COLO829 (cell line): ENCODE measurements around the gene CERK.
A peak's percentile ranks its signal among the peaks of the same experiment; 100 is the strongest.

ENCODE experiments used
- DNase-seq: peaks from one replicate; pipeline ENCODE4 v3.0.0; 2012; ENCODE audit warnings: low spot score

CERK gene

GRCh38 chr22:46699091-46699490, 39.0 kb downstream of the CERK start:
- no peak for DNase-seq

DNA sequence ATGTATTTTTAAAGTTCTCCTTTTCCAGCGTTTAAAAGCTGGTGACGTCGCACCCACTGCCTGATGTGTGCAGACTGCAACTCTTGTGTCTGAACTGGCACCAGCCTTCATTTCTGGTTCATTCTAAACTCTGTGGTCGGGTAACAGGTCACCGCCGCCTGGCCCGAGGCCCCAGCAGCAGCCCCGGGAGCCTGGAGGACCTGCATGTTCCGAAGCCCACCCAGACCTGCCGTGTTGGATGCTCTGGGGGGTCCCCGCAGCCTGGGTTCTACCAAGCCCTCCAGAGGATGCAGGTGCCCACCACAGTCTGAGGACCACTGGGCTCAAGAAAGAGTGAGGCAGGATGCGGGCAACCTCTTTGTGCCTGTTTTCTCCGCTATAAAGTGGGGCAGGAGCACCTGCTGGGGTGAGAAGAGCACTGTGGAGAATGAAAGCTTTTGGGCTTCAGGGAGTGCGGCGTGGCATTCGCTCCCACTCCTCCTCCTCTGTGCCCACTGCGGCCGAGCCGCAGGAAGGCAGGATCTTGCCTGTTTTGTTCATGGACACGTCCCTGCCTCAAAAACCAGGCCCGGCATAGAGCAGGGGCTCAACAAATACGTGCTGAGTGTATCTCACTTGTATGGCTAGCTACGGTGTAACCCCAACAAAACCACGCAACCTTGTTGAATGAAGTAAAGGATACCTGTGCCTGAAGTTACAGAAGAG, 40.1 kb downstream of the CERK start:
- DNase-seq: no peak

GRCh38 chr22:46696614-46697013, 41.4 kb downstream of the CERK start:
- DNase-seq: no peak

DNA sequence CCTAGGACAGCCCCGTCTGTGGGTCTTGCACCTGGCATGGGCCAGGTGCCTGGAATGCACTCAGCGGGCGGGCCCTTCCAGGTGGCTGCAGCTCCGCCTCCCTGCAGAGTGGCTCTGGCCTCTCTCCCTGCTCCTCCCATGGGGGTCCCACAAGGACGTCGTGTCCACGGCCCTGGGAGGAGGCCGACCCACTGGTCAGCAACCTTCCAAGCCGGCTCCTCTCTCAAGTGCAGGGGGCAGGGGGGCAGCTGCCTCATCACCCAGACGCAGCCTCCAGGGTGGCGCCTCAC, 41.9 kb downstream of the CERK start:
- no peak for DNase-seq

GRCh38 chr22:46695346-46696228, 42.5 kb downstream of the CERK start:
- no peak for DNase-seq

DNA sequence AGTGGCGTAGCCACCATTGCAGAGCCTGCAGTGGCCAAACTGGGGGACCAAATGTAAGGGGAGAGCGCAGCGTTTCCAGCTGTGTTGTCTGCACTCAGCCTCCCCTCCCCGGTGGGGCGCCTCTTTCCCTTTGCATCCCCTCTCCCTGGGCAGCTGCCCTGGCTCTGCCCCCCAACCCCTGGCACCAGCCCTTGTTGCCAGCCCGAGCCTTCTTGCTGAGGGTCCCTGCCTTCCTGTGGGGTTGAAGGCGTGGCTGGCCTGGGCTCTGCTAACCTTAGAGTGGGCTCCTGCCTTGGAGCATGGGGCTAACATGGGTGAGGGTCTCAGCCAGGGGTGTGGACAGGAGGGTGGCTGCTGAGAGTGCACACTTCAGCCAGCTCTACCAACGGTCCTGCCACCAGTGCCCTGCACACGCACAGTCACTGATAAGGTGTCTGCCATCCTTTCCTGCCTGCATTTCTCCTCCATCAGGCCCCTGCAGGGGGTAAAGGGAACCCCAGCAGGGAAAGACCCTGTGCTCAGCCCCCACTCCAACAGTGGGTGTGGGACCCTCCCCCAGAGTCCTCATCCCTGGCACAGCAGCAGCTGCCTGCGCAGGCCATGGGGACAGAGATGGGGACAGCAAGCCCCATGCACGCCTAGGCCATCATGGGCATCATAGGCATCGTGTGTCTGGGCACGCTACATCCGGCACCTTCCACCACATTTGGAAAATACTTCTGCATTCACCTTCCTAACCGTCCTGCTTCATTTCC, 43.5 kb downstream of the CERK start:
- no peak for DNase-seq

DNA sequence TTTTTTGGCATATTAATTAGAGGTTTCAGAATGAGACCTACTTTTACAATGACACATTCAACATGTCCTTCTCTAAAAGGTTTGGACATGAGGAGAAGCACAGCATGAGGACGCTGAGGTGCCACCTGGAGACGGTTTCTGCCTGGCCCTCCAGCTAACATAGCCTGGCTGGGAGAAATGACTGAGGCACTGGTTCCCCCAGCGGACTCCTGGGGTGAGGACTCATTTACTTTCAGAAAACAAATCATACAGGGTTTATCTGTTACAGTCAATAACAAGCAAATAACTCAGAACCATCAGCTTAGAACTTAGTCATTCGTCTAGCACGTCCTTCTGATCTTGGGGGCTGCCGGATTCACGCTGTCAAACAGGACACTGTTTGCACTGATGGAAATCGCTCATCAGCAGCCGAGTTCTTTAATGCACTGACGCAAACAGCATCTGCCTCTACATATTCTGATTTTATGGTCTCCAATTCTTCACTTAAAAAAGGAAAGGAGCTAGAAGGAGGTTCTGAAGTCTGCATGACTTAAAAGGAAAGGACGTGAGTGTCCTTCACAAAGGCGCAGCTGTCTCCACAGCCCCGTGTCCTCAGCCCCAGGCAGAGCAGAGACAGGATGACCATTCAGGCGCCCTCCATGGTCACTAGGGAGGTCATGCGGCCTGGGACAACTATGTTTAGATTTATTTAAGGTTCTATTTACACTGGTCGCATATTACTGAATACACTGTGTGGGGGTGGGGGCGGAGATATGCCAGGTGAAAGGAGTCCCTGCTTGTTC, 44.2 kb downstream of the CERK start:
- peak; percentile 87 for DNase-seq

DNA sequence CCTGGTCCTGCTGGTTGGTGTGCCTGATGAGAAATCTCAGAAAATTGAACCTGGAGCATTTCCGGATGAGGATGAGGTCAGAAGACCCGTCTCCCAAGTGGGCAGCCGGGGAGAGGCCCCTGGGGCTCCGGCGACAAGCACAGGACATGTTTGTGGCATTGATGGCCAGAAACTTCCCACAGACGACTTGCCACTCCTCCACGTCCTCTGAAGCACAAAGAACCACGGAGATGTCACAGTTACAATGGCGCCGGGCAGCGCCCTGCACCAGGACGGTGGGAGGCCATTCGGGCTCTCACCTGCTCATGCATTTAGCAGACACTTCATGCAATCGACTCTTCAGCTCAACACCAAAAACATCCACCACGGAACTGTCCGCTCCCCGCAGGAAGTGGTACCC, 46.5 kb downstream of the CERK start:
- DNase-seq: no peak

- no peak for DNase-seq
Measured at GRCh38 chr22:46690146-46690545, 47.9 kb downstream of the CERK start.

DNA sequence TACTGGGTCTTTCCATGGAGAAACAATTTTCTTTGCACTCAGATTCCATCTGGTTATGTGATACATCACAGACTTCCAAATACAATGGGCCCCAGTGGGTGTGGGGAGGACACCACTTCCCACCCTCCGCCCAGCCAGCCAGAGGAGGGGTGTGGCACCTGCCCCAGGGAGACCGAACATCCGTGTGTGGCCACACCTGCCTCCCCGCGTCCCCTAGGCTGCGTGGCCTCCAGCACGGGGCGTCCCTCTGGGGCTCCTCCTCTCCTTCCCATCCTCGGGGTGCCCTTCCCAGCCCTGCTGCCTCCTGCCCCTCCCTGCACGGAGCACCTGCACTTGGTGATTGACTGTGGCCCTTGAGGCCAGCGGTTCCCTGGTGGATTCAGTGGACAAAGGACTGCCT, 49.1 kb downstream of the CERK start:
- DNase-seq: no peak

GRCh38 chr22:46687460-46687859, 50.6 kb downstream of the CERK start:
- no peak for DNase-seq

- no peak for DNase-seq
Measured at GRCh38 chr22:46687048-46687444, 51.0 kb downstream of the CERK start.

GRCh38 chr22:46686221-46687047, 51.6 kb downstream of the CERK start:
- no peak for DNase-seq

DNA sequence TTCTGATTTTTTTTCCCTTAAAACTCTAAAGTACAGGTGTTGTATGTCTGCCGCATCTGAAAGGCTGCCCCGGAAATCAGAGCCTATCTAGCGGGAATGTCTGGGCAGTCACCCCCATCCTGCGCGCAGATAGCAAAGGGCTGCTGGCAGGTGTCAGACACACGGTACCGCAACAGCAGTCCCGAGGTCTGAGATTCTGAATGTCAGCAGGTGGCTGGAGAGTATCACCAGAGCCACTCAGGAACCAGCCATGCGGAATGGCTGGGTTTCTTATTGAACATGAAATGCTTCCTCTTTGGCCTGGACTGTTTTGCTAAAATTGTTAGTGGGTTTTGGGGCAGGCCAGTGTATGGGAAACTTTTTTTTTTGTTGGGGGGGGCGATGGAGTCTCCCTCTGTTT, 53.3 kb downstream of the CERK start:
- DNase-seq: no peak

GRCh38 chr22:46682011-46682731, 55.9 kb downstream of the CERK start:
- no peak for DNase-seq

GRCh38 chr22:46681010-46681409, 57.0 kb downstream of the CERK start:
- peak; percentile 18 for DNase-seq

GRCh38 chr22:46679706-46680269, 58.3 kb downstream of the CERK start:
- no peak for DNase-seq

DNA sequence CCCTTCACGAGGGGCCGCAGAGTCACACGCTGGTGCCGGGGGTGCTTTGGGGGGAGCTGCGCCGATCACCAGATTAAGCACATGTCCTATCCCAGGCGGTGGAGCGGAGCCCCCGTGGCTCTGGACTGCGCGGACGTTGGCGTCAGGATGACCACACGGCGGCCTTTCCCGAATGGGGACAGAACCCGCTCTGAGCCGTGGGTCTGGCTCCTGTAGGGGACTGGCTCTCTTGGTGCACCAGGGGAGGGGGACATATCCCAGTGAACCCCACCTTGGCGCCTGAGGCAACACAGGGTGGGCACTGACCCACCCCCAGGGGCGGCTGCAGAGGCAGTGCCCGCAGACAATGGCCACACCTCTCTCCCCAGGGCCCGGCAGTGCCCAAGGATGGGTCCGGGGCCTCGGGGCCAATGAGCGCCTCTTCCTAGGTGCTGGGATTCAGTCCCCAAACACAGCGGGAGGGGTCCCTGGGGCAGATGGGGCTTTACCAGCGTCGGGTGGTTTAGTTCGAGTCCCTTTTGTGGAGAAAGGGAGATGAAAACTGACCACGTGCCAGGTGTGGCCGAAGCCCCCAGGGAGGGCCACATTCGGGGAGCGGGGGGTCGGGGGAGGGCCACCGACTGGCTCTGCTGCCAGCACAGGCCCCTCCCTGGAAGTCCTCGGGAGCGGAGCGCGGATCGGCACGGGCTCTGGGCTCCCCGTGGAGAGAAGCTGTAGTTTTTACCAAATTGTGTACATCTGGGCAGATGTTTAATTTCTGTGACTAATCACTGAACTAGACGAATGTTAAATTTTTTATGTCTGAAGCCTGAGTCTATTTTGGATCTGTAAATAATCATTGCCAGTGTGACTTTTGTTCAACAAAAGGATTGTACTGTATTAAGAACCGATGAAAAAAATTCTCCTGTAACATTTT, 59.0 kb downstream of the CERK start:
- DNase-seq: no peak

DNA sequence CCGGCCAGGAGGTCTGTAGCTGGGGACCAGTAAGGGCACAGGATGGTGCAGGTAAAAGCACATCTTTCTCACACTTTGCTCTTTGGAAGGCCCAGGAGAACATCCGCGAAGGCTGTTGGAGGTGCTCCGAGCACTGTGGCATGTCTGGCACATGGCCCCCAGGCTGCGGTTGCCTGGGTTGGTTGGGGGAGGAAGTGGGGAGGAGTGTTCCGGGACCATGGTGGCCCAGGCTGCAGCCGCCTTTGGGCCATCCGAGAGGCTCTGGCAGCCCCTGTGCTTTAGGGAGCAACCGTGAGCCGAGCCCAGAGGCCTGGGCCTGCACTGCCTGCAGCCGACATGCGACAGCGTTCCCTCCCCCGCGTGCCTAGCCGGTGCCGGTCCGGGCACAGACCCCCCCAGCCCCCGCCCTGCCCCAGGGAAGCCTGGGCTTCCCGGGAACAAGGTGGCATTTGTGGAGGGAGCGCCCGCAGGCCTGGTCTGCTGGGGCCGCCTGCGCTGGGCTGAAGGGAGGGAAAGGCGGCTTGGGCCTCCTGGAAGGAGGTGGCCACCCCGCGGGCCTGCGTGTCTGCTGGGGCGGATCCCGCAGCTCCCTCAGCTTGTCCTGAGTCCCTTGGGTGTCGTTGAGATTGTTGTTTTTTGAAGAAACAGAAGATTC, 59.9 kb downstream of the CERK start:
- no peak for DNase-seq
